PC-3 (cell line): ENCODE data around the gene AMPD2.

Experiments
- CTCF ChIP-seq: fragments of 300-600 bp; sonication (generic); conservative IDR thresholded peaks from 2 replicates; pipeline ENCODE4 v1.5.1; 2017; ENCODE audit warnings: antibody characterized with exemption, low read depth, mild to moderate bottlenecking, low read length
- EZH2 ChIP-seq: fragments of 300-600 bp; sonication (generic); IDR thresholded peaks from one replicate; pipeline ENCODE4 v1.6.1; 2017; ENCODE audit warnings: antibody characterized with exemption, mild to moderate bottlenecking, low read length; ENCODE audit not compliant: unreplicated experiment
- EZH2phosphoT487 ChIP-seq: fragments of 300-600 bp; sonication (generic); IDR thresholded peaks from 2 replicates; pipeline ENCODE4 v1.6.1; 2018; ENCODE audit warnings: mild to moderate bottlenecking, antibody characterized with exemption, low read length, borderline replicate concordance

- TF ChIP-seq CTCF = no peak
- no peak for TF ChIP-seq EZH2phosphoT487
- TF ChIP-seq EZH2 = no peak
Measured at GRCh38 chr1:109641078-109641740, 21.6 kb downstream of the AMPD2 start.
